ENCODE measurements around the gene PTTG1. TPM values are rescaled to one million over a fixed set of nuclear protein-coding genes. Genes with fewer than 3 reads are reported as not detected.

Gene PTTG1
- total RNA-seq, 1 donor from 2014 or later, result 1.6 TPM

GRCh38 chr5:160445751-160446150 is 24.1 kb downstream of the PTTG1 start:
- intact Hi-C loops (cut with DNase I), result no loop called here
- DNase-seq (no peak), ATAC-seq (ENCODE audit: poor library complexity) (no peak)

GRCh38 chr5:160448886-160449285 is 27.2 kb downstream of the PTTG1 start:
- DNase-seq, result no peak
- intact Hi-C loops (cut with DNase I), result no loop called here

GRCh38 chr5:160449458-160449857 is 27.8 kb downstream of the PTTG1 start:
- ATAC-seq (ENCODE audit: poor library complexity) (no peak), DNase-seq (no peak)
- intact Hi-C loops (cut with DNase I), result no loop called here

More at GRCh38 chr5:160448886-160449285, 27.2 kb downstream of the PTTG1 start:
- ATAC-seq (ENCODE audit: poor library complexity), result no peak

- ATAC-seq (ENCODE audit: poor library complexity) (no peak), DNase-seq (no peak)
- intact Hi-C loops (cut with DNase I), result no loop called here
Observed at GRCh38 chr5:160450164-160450932, 28.7 kb downstream of the PTTG1 start.

GRCh38 chr5:160451281-160451680 is 29.6 kb downstream of the PTTG1 start:
- ATAC-seq (ENCODE audit: poor library complexity) (no peak), DNase-seq (no peak)
- intact Hi-C loops (cut with DNase I), result no loop called here

GRCh38 chr5:160452036-160452435 is 30.4 kb downstream of the PTTG1 start:
- ATAC-seq (ENCODE audit: poor library complexity), result no peak
- intact Hi-C loops (cut with DNase I), result no loop called here
- DNase-seq, result no peak

GRCh38 chr5:160452795-160453194 is 31.1 kb downstream of the PTTG1 start:
- intact Hi-C loops (cut with DNase I), result no loop called here
- ATAC-seq (ENCODE audit: poor library complexity) (peak; percentile 45), DNase-seq (no peak)

GRCh38 chr5:160453751-160454150 is 32.1 kb downstream of the PTTG1 start:
- no peak for DNase-seq
- intact Hi-C loops (cut with DNase I), result no loop called here

GRCh38 chr5:160455600-160455999 is 33.9 kb downstream of the PTTG1 start:
- DNase-seq, result no peak
- no peak for ATAC-seq (ENCODE audit: poor library complexity)
- intact Hi-C loops (cut with DNase I), result no loop called here

More at GRCh38 chr5:160453751-160454150, 32.1 kb downstream of the PTTG1 start:
- ATAC-seq (ENCODE audit: poor library complexity), result no peak

GRCh38 chr5:160456480-160457177 is 35.0 kb downstream of the PTTG1 start:
- no peak for DNase-seq
- intact Hi-C loops (cut with DNase I), result no loop called here
- no peak for ATAC-seq (ENCODE audit: poor library complexity)

GRCh38 chr5:160457252-160457651 is 35.6 kb downstream of the PTTG1 start:
- no peak for DNase-seq
- ATAC-seq (ENCODE audit: poor library complexity), result no peak
- intact Hi-C loops (cut with DNase I), result no loop called here

- DNase-seq (no peak), ATAC-seq (ENCODE audit: poor library complexity) (no peak)
- intact Hi-C loops (cut with DNase I), result no loop called here
Observed at GRCh38 chr5:160458806-160459800, 37.4 kb downstream of the PTTG1 start.

- ATAC-seq (ENCODE audit: poor library complexity) (no peak), DNase-seq (no peak)
- intact Hi-C loops (cut with DNase I), result no loop called here
Observed at GRCh38 chr5:160460377-160461049, 38.9 kb downstream of the PTTG1 start.

- intact Hi-C loops (cut with DNase I), result no loop called here
- no peak for DNase-seq
- ATAC-seq (ENCODE audit: poor library complexity), result no peak
Observed at GRCh38 chr5:160461378-160461777, 39.7 kb downstream of the PTTG1 start.

- intact Hi-C loops (cut with DNase I), result no loop called here
- no peak for DNase-seq
- no peak for ATAC-seq (ENCODE audit: poor library complexity)
Observed at GRCh38 chr5:160462167-160462566, 40.5 kb downstream of the PTTG1 start.

GRCh38 chr5:160463227-160463626 is 41.6 kb downstream of the PTTG1 start:
- intact Hi-C loops (cut with DNase I), result no loop called here
- DNase-seq, result no peak
- no peak for ATAC-seq (ENCODE audit: poor library complexity)

GRCh38 chr5:160463740-160464465 is 42.2 kb downstream of the PTTG1 start:
- ATAC-seq (ENCODE audit: poor library complexity), result no peak
- intact Hi-C loops (cut with DNase I), result no loop called here
- DNase-seq, result no peak

- intact Hi-C loops (cut with DNase I), result no loop called here
- DNase-seq (no peak), ATAC-seq (ENCODE audit: poor library complexity) (no peak)
Observed at GRCh38 chr5:160464466-160464797, 42.8 kb downstream of the PTTG1 start.

All from Right ventricle myocardium superior (tissue), 1 donor.